Measurements from ENCODE around the gene CHRNB2. TPM values are rescaled to one million over a fixed set of nuclear protein-coding genes. Genes with fewer than 3 reads are reported as not detected.

Gene CHRNB2
- total RNA-seq, 1 experiment from 2014 or later: 1.8 TPM

GRCh38 chr1:154557939-154558719, 9.4 kb upstream of the CHRNB2 start, which contains the start of gene UBE2Q1:
Gene UBE2Q1 (minus strand): TSS chr1:154558662. CDS start chr1:154558553, 109 bp downstream.
- H4K5ac ChIP-seq (ENCODE audit: insufficient read length, low read depth, low read length): no peak within 1 kb of the TSS
- no peak within 1 kb of the TSS for H4K8ac ChIP-seq (replicated peaks; ENCODE audit: insufficient read length, low read depth, low read length)
- peaks cover 5% of the 10 kb centered on the region for H3K79me1 ChIP-seq (ENCODE audit: insufficient read depth, low read depth, low read length, poor library complexity, severe bottlenecking)
- no peak within 1 kb of the TSS for H3T11ph ChIP-seq (ENCODE audit: low read length)
- H3K23me2 ChIP-seq (ENCODE audit: insufficient read length, low read depth, low read length, poor library complexity, severe bottlenecking): peaks cover 11% of the 10 kb centered on the region
- no peak within 1 kb of the TSS for H2BK120ac ChIP-seq (ENCODE audit: low read depth, low read length, poor library complexity, severe bottlenecking)
- H3K4me1 ChIP-seq (ENCODE audit: insufficient read depth, low read length): no peaks in the 10 kb centered on the region; the same call in 1 of the 2 replicates
- Mint-ChIP-seq H3K4me3 (peak within 1 kb of the TSS; percentile 88 to 97), H3K4me1 (peaks cover 24 to 26% of the 10 kb centered on the region in 2 experiments), H3K9me3 (peaks cover 0 to 4% of the 10 kb centered on the region in 2 experiments; a peak in 1 of 5 replicates), H3K36me3 (ENCODE audit: insufficient read depth in 1 of 3, low read depth in 3 of 3) (peaks cover 22 to 38% (median 34%) of the 10 kb centered on the region in 3 experiments; a peak in 6 of 7 replicates), H3K27ac (peak within 1 kb of the TSS; percentile 90 to 95 (median 94)), H3K27me3 (ENCODE audit: low read depth) (no peaks in the 10 kb centered on the region)
- no CpG with 5 or more reads among the region's 69 CpGs for WGBS (ENCODE audit: extremely low coverage, insufficient read length, low lambda C conversion rate)
- H4K91ac ChIP-seq (ENCODE audit: insufficient read length, low read depth, low read length): no peak within 1 kb of the TSS
- no peaks in the 10 kb centered on the region for H4K20me1 ChIP-seq (ENCODE audit: control insufficient read depth, insufficient read depth, insufficient read length)
- H3K27ac ChIP-seq (ENCODE audit: insufficient read length, low read depth, low read length): no peak within 1 kb of the TSS
- H3K9me3 ChIP-seq (ENCODE audit: control insufficient read depth, low read depth, low read length): no peaks in the 10 kb centered on the region
- no peak within 1 kb of the TSS for H2AK5ac ChIP-seq (ENCODE audit: insufficient read length, low read length)
- no peak within 1 kb of the TSS for H3K4ac ChIP-seq (ENCODE audit: low read depth, low read length)
- H3K18ac ChIP-seq (ENCODE audit: insufficient read length, low read depth, low read length): peak within 1 kb of the TSS; percentile 43
- peak within 1 kb of the TSS; percentile 28; the same call in 1 of the 2 replicates for H3K14ac ChIP-seq (ENCODE audit: insufficient read depth, low read length)
- TF ChIP-seq CTCF (conservative IDR thresholded peaks at IDR 0.05): no peak
- peaks cover 9% of the 10 kb centered on the region; the same call in 1 of the 2 replicates for H3K79me2 ChIP-seq (ENCODE audit: insufficient read depth, low read length)
- H3K56ac ChIP-seq (ENCODE audit: insufficient read length, low read depth, low read length): no peak within 1 kb of the TSS
- peak within 1 kb of the TSS; percentile 85 for H3K9ac ChIP-seq (ENCODE audit: extremely low read depth, insufficient read length, low read length)
- H2BK5ac ChIP-seq (ENCODE audit: insufficient read length, low read length): no peak within 1 kb of the TSS
- no peak within 1 kb of the TSS for H2BK20ac ChIP-seq (ENCODE audit: low read depth, low read length, poor library complexity, severe bottlenecking)
- DNase-seq: no peak
- H3K23ac ChIP-seq (ENCODE audit: insufficient read length, low read depth, low read length): no peak within 1 kb of the TSS
- H3K27me3 ChIP-seq (ENCODE audit: insufficient read depth, low read length): no peaks in the 10 kb centered on the region
- peak within 1 kb of the TSS; percentile 97 for H3K4me2 ChIP-seq (ENCODE audit: insufficient read depth, insufficient read length, low read length)
- H2BK15ac ChIP-seq (ENCODE audit: low read depth, low read length): no peak within 1 kb of the TSS
- no peak within 1 kb of the TSS for H2BK12ac ChIP-seq (ENCODE audit: insufficient read length, low read depth, low read length)
- H2AFZ ChIP-seq (ENCODE audit: low read length): no peak within 1 kb of the TSS
